ENCODE data around the gene CDK14.

GRCh38 chr7:90626013-90626412 lies 29.9 kb downstream of the CDK14 start:
- no peak for TF ChIP-seq POLR2AphosphoS5 (IDR thresholded peaks at IDR 0.05; ENCODE audit: low read depth, low read length)
- no peak for TF ChIP-seq TAF1 (IDR thresholded peaks at IDR 0.05; ENCODE audit: borderline replicate concordance, insufficient read depth, low read length)
- TF ChIP-seq REST (IDR thresholded peaks at IDR 0.05; ENCODE audit: insufficient read depth in 1 of 2, low read depth in 2 of 2, low read length in 2 of 2), result no peak

All from PFSK-1 (cell line).